HG02885 (cell line): Measurements from ENCODE around the gene KLF4.
"Not testable (repeated sequence)": the region's sequence is repeated elsewhere in the genome, so short reads cannot be mapped to it uniquely, and the experiment has no call there.

Source experiments
- ATAC-seq: cut with Tn5 transposase; IDR thresholded peaks from one replicate; pipeline ENCODE4 v1.9.1; 2021; ENCODE audit warnings: mild to moderate bottlenecking; ENCODE audit not compliant: unreplicated experiment, poor library complexity

KLF4 gene

GRCh38 chr9:107489687-107490605 is at the start of gene KLF4:
Gene KLF4 (minus strand): TSS chr9:107489769. CDS start chr9:107489172, 597 bp downstream.
- ATAC-seq: peak; percentile 76

GRCh38 chr9:107536462-107536861 is 46.9 kb upstream of the KLF4 start:
- ATAC-seq: no peak

- ATAC-seq: no peak
Observed at GRCh38 chr9:107534510-107535078, 45.0 kb upstream of the KLF4 start.

GRCh38 chr9:107530679-107531078 is 41.1 kb upstream of the KLF4 start:
- ATAC-seq: no peak

- ATAC-seq: no peak
Observed at GRCh38 chr9:107528686-107529085, 39.1 kb upstream of the KLF4 start.

GRCh38 chr9:107523539-107523938 is 34.0 kb upstream of the KLF4 start:
- ATAC-seq: no peak

- ATAC-seq: no peak
Observed at GRCh38 chr9:107520186-107520585, 30.6 kb upstream of the KLF4 start.

GRCh38 chr9:107518037-107518807 is 28.7 kb upstream of the KLF4 start:
- ATAC-seq: no peak

- no peak for ATAC-seq
Observed at GRCh38 chr9:107513464-107514100, 24.0 kb upstream of the KLF4 start.

- no peak for ATAC-seq
Observed at GRCh38 chr9:107504585-107505455, 15.3 kb upstream of the KLF4 start.

GRCh38 chr9:107502464-107502863 is 12.9 kb upstream of the KLF4 start:
- no peak for ATAC-seq

GRCh38 chr9:107500421-107501200 is 11.0 kb upstream of the KLF4 start:
- not testable (repeated sequence) for ATAC-seq

GRCh38 chr9:107496976-107497375 is 7.4 kb upstream of the KLF4 start:
- ATAC-seq: no peak

- ATAC-seq: no peak
Observed at GRCh38 chr9:107492381-107492970, 2.9 kb upstream of the KLF4 start.

GRCh38 chr9:107491081-107492053 is 1.8 kb upstream of the KLF4 start:
- ATAC-seq: no peak

- not testable (repeated sequence) for ATAC-seq
Observed at GRCh38 chr9:107490606-107490970, 1.0 kb upstream of the KLF4 start.

GRCh38 chr9:107489144-107489673 is 360 bp downstream of the KLF4 start:
- peak; percentile 38 for ATAC-seq
